Liver (tissue), 3 donors: ENCODE measurements around the gene GPATCH3.

ENCODE experiments used
- ATF3 ChIP-seq: IDR thresholded peaks from 2 replicates; pipeline ENCODE4 v1.6.1; 2016; ENCODE audit warnings: antibody characterized with exemption
- CTCF ChIP-seq: fragments of 150-350 bp; IDR thresholded peaks from 2 replicates; pipeline ENCODE4 v1.5.1; 2017; ENCODE audit warnings: improper control_type of control experiment, low read depth, low read length; ENCODE audit not compliant: missing input control
- EGR1 ChIP-seq, 2 donors: IDR thresholded peaks; 2 replicates each; pipeline ENCODE4 v1.6.1; 2016 to 2018; ENCODE audit warnings: antibody characterized with exemption in 2 of 2, low read depth in 2 of 2
- FOXA1 ChIP-seq: IDR thresholded peaks from 2 replicates; pipeline ENCODE4 v1.6.1; 2016; ENCODE audit warnings: antibody characterized with exemption
- GABPA ChIP-seq, 2 donors: IDR thresholded peaks in 1 of 2; conservative IDR thresholded peaks in 1 of 2; 2 replicates each; pipeline ENCODE4 v1.6.1; 2016; ENCODE audit warnings: antibody characterized with exemption in 2 of 2, mild to moderate bottlenecking in 1 of 2, moderate library complexity in 1 of 2
- HNF4A ChIP-seq, 2 donors: conservative IDR thresholded peaks; 2 replicates each; pipeline ENCODE4 v1.6.1; 2016; ENCODE audit warnings: antibody characterized with exemption in 2 of 2, mild to moderate bottlenecking in 2 of 2
- JUND ChIP-seq, 2 donors: IDR thresholded peaks; 2 replicates each; pipeline ENCODE4 v1.6.1; 2016; ENCODE audit warnings: antibody characterized with exemption in 2 of 2
- RAD21 ChIP-seq, 2 donors: IDR thresholded peaks; 2 replicates each; pipeline ENCODE4 v1.6.1; 2016; ENCODE audit warnings: antibody characterized with exemption in 2 of 2, mild to moderate bottlenecking in 2 of 2
- RXRA ChIP-seq, 2 donors: IDR thresholded peaks; 2 replicates each; pipeline ENCODE4 v1.6.1; 2017 to 2018; ENCODE audit warnings: antibody characterized with exemption in 2 of 2, mild to moderate bottlenecking in 1 of 2
- SP1 ChIP-seq: IDR thresholded peaks from 2 replicates; pipeline ENCODE4 v1.6.1; 2018; ENCODE audit warnings: antibody characterized with exemption, mild to moderate bottlenecking
- TAF1 ChIP-seq: conservative IDR thresholded peaks from 2 replicates; pipeline ENCODE4 v1.6.1; 2016; ENCODE audit warnings: antibody characterized with exemption, mild to moderate bottlenecking
- ZBTB33 ChIP-seq: IDR thresholded peaks from 2 replicates; pipeline ENCODE4 v1.6.1; 2016; ENCODE audit warnings: antibody characterized with exemption
- TF ChIP-seq, protein P1 (sequence below): IDR thresholded peaks from 2 replicates; pipeline ENCODE4 v1.6.1; 2016; ENCODE audit warnings: antibody characterized with exemption, mild to moderate bottlenecking
- TF ChIP-seq, protein P2 (sequence below): IDR thresholded peaks from 2 replicates; pipeline ENCODE4 v1.6.1; 2016; ENCODE audit warnings: antibody characterized with exemption
- donor health status: healthy.
- donor health status: healthy.

DNA sequence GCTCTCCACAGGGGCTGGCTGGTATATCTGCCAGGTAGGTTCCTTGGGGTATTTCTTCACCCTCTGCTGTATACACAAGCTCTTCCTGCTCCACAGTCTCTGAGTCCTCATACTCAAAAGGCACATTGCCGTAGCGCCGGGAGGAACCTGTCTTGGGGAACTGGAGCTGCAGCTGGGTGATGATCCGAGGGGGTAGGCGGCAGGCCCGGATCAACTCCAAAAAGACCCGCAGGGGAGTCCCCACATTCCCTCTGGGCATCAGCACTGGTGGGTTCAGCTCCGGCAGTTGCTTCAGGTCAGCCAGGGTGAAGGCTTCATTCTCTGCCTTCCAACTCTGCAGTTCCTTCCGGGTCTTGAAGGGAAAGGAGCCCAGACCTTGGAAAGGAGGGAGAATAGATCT is 2.9 kb downstream of the GPATCH3 start:
- TF ChIP-seq CTCF: no peak
- TF ChIP-seq, protein P1, sequence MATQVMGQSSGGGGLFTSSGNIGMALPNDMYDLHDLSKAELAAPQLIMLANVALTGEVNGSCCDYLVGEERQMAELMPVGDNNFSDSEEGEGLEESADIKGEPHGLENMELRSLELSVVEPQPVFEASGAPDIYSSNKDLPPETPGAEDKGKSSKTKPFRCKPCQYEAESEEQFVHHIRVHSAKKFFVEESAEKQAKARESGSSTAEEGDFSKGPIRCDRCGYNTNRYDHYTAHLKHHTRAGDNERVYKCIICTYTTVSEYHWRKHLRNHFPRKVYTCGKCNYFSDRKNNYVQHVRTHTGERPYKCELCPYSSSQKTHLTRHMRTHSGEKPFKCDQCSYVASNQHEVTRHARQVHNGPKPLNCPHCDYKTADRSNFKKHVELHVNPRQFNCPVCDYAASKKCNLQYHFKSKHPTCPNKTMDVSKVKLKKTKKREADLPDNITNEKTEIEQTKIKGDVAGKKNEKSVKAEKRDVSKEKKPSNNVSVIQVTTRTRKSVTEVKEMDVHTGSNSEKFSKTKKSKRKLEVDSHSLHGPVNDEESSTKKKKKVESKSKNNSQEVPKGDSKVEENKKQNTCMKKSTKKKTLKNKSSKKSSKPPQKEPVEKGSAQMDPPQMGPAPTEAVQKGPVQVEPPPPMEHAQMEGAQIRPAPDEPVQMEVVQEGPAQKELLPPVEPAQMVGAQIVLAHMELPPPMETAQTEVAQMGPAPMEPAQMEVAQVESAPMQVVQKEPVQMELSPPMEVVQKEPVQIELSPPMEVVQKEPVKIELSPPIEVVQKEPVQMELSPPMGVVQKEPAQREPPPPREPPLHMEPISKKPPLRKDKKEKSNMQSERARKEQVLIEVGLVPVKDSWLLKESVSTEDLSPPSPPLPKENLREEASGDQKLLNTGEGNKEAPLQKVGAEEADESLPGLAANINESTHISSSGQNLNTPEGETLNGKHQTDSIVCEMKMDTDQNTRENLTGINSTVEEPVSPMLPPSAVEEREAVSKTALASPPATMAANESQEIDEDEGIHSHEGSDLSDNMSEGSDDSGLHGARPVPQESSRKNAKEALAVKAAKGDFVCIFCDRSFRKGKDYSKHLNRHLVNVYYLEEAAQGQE: no peak
- no peak for TF ChIP-seq FOXA1
- no peak for TF ChIP-seq RXRA (IDR thresholded peaks at IDR 0.05)
- TF ChIP-seq RAD21 (IDR thresholded peaks at IDR 0.05): no peak
- TF ChIP-seq EGR1 (IDR thresholded peaks at IDR 0.05; ENCODE audit: low read depth in 2 of 2): no peak
- TF ChIP-seq ATF3: no peak
- no peak for TF ChIP-seq TAF1
- no peak for TF ChIP-seq GABPA (IDR thresholded peaks at IDR 0.05 in 1 of 2, conservative IDR thresholded peaks at IDR 0.05 in 1 of 2)
- no peak for TF ChIP-seq SP1
- no peak for TF ChIP-seq JUND (IDR thresholded peaks at IDR 0.05)
- TF ChIP-seq, protein P2, sequence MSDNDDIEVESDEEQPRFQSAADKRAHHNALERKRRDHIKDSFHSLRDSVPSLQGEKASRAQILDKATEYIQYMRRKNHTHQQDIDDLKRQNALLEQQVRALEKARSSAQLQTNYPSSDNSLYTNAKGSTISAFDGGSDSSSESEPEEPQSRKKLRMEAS: no peak
- TF ChIP-seq HNF4A (conservative IDR thresholded peaks at IDR 0.05): no peak
- TF ChIP-seq ZBTB33: no peak
